Measurements from ENCODE around the gene DPPA5.

- TF ChIP-seq, protein P1, sequence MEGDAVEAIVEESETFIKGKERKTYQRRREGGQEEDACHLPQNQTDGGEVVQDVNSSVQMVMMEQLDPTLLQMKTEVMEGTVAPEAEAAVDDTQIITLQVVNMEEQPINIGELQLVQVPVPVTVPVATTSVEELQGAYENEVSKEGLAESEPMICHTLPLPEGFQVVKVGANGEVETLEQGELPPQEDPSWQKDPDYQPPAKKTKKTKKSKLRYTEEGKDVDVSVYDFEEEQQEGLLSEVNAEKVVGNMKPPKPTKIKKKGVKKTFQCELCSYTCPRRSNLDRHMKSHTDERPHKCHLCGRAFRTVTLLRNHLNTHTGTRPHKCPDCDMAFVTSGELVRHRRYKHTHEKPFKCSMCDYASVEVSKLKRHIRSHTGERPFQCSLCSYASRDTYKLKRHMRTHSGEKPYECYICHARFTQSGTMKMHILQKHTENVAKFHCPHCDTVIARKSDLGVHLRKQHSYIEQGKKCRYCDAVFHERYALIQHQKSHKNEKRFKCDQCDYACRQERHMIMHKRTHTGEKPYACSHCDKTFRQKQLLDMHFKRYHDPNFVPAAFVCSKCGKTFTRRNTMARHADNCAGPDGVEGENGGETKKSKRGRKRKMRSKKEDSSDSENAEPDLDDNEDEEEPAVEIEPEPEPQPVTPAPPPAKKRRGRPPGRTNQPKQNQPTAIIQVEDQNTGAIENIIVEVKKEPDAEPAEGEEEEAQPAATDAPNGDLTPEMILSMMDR (IDR thresholded peaks at IDR 0.05) = no peak
- TF ChIP-seq POLR2A (IDR thresholded peaks at IDR 0.05) = no peak
These were observed 15.1 kb upstream of the DPPA5 start for GRCh38 chr6:73369157-73369556.
